ENCODE results near the gene PLB1. TPM values are rescaled to one million over a fixed set of nuclear protein-coding genes. Genes with fewer than 3 reads are reported as not detected.
"Not testable (repeated sequence)": the region's sequence is repeated elsewhere in the genome, so short reads cannot be mapped to it uniquely, and the experiment has no call there.

Gene PLB1
- polyA plus RNA-seq, 2 donors, result 0.94 to 1.3 TPM

DNA sequence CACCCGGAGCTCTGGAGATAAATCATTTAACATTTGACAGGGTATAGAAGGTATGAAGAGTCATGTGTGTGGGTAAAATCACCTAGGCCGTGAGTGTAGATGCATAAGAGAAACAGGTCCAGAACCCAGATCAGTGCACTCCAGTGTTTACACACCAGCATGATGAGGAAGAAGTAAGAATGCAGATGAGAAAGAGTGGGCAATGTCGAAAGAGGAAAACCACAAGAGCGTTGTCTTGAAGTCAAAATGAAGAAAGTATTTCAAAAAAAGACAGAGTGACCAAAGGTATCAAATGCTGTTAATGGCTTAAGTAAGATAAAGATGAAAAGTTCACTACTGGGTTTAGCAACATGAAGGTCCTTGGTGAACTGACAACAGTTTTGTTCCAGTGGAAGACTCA, 32.0 kb upstream of the PLB1 start:
- Histone ChIP-seq H3K27me3 (ENCODE audit: control insufficient read depth in 1 of 2, insufficient read depth in 2 of 2, low read length in 2 of 2) (no peaks in the 10 kb centered on the region), H3K9me3 (ENCODE audit: control insufficient read depth in 2 of 2, insufficient read depth in 1 of 2, low read depth in 1 of 2, low read length in 1 of 2) (no peaks in the 10 kb centered on the region), H3K27ac (ENCODE audit: low read depth in 2 of 2, low read length in 1 of 2) (no peak overlapping the region), H3K4me3 (ENCODE audit: low read depth in 1 of 2, low read length in 2 of 2) (no peak overlapping the region), H3K4me1 (ENCODE audit: control insufficient read depth in 2 of 2, insufficient read depth in 2 of 2, low read length in 1 of 2) (no peaks in the 10 kb centered on the region), H3K36me3 (ENCODE audit: control insufficient read depth in 2 of 2, insufficient read depth in 2 of 2, low read length in 1 of 2) (no peaks in the 10 kb centered on the region)
- 77 to 81% methylated on average over 4 of the region's 4 CpGs for WGBS, 2 donors

DNA sequence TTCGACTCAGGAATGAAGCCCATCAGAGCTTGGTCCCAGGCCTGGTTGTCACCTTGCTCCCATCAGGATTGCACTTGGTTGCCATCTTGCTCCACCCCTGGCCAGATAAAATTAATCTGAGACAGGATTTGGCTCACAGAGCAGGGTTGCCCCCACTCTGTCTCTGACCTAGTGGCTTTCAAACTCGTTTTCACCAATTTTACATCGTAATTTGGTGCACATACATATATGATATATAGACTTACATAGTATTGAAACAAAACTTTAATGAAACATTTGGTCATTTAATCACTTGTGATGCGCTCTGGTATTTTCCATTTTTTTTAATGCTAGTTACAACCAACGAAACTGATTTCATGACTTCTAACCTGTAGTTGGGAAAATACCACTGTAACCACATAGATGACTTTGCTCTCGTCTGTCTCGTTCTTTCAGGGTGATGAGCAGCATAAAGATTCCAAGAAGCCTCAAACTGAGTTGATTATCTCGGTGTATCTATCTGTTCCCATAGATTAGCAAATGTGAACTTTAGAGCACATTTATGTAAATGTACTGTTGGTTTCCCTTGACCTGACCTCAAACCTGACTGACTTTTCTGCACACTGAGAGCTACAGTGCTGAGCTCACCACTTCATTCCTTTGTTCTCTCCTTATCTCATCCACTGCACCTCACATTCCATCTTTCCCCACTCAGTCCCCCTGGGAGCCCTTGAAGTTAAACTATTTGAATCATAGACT, 30.5 kb upstream of the PLB1 start:
- H3K27me3 ChIP-seq (ENCODE audit: control insufficient read depth in 1 of 2, insufficient read depth in 2 of 2, low read length in 2 of 2), result no peaks in the 10 kb centered on the region
- H3K9me3 ChIP-seq (ENCODE audit: control insufficient read depth in 2 of 2, insufficient read depth in 1 of 2, low read depth in 1 of 2, low read length in 1 of 2), result no peaks in the 10 kb centered on the region
- no peaks in the 10 kb centered on the region for H3K4me1 ChIP-seq (ENCODE audit: control insufficient read depth in 2 of 2, insufficient read depth in 2 of 2, low read length in 1 of 2)
- no peak overlapping the region for H3K4me3 ChIP-seq (ENCODE audit: low read depth in 1 of 2, low read length in 2 of 2)
- WGBS, 2 donors, result 69 to 70% methylated on average over 8 of the region's 8 CpGs
- H3K27ac ChIP-seq (ENCODE audit: low read depth in 2 of 2, low read length in 1 of 2), result no peak overlapping the region
- H3K36me3 ChIP-seq (ENCODE audit: control insufficient read depth in 2 of 2, insufficient read depth in 2 of 2, low read length in 1 of 2), result no peaks in the 10 kb centered on the region

GRCh38 chr2:28469304-28469703, 26.6 kb upstream of the PLB1 start:
- Histone ChIP-seq H3K36me3 (ENCODE audit: control insufficient read depth in 2 of 2, insufficient read depth in 2 of 2, low read length in 1 of 2) (no peaks in the 10 kb centered on the region), H3K27me3 (ENCODE audit: control insufficient read depth in 1 of 2, insufficient read depth in 2 of 2, low read length in 2 of 2) (no peaks in the 10 kb centered on the region), H3K9me3 (ENCODE audit: control insufficient read depth in 2 of 2, insufficient read depth in 1 of 2, low read depth in 1 of 2, low read length in 1 of 2) (no peaks in the 10 kb centered on the region), H3K4me1 (ENCODE audit: control insufficient read depth in 2 of 2, insufficient read depth in 2 of 2, low read length in 1 of 2) (peaks cover 0 to 6% of the 10 kb centered on the region in 2 donors), H3K4me3 (ENCODE audit: low read depth in 1 of 2, low read length in 2 of 2) (no peak overlapping the region), H3K27ac (ENCODE audit: low read depth in 2 of 2, low read length in 1 of 2) (no peak overlapping the region)

DNA sequence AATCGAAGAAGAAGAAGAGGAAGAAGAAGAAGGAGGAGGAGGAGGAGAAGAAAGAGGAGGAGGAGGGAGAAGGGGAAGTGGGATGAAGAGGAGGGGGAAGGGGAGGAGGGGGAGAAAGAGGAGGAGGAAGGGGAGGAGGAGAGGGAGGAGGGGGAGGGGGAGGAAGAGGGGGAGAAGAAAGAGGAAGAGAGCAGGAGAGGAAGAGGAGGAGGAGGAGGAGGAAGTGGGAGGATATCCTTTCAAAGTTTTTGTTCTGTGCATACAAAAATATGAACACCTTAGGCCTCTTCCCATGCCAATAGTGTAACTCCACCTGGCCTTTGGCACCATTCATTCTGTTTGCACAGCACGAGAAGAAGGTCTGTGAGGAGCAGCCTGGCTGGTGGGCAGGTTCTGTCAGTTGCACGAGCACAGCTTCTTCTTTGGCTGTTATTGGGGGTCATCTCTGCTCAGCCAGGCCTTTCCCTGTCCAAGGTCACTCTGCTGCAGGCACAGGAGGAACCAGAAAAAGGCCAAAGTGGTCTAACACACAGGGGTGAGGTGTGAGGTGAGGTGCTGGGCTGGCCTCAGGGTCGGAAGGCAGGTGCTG, 25.8 kb upstream of the PLB1 start:
- Histone ChIP-seq H3K36me3 (ENCODE audit: control insufficient read depth in 2 of 2, insufficient read depth in 2 of 2, low read length in 1 of 2) (no peaks in the 10 kb centered on the region), H3K27me3 (ENCODE audit: control insufficient read depth in 1 of 2, insufficient read depth in 2 of 2, low read length in 2 of 2) (no peaks in the 10 kb centered on the region), H3K4me1 (ENCODE audit: control insufficient read depth in 2 of 2, insufficient read depth in 2 of 2, low read length in 1 of 2) (peaks cover 0 to 6% of the 10 kb centered on the region in 2 donors), H3K9me3 (ENCODE audit: control insufficient read depth in 2 of 2, insufficient read depth in 1 of 2, low read depth in 1 of 2, low read length in 1 of 2) (no peaks in the 10 kb centered on the region), H3K4me3 (ENCODE audit: low read depth in 1 of 2, low read length in 2 of 2) (no peak overlapping the region), H3K27ac (ENCODE audit: low read depth in 2 of 2, low read length in 1 of 2) (peak overlapping the region in 1 of 2 donors; percentile 0)
- WGBS, 2 donors, result 46 to 53% methylated on average over 4 of the region's 4 CpGs

DNA sequence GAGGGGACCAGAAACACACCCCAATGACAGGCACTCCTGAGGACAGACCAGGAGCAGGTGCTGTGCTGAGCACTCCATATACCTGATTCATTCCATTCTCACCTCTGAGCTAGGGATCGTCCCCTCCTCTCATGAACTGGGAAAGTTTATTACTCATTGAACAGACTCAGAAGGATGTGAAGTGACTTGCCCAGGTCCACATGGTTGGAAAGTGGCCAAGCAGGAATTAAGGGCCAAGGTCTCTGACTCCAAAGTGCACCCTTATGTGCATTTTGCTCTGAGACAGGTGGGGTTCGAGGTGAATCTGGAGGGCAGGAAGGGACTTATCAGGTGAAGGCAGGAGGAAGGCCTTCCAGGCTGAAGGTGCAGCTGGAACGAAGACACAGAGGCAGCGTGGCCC, 25.1 kb upstream of the PLB1 start:
- WGBS, 2 donors, result 67% methylated on average over 4 of the region's 4 CpGs
- no peak overlapping the region for H3K4me3 ChIP-seq (ENCODE audit: low read depth in 1 of 2, low read length in 2 of 2)
- H3K27ac ChIP-seq (ENCODE audit: low read depth in 2 of 2, low read length in 1 of 2), result peak overlapping the region in 1 of 2 donors; percentile 0
- H3K27me3 ChIP-seq (ENCODE audit: control insufficient read depth in 1 of 2, insufficient read depth in 2 of 2, low read length in 2 of 2), result no peaks in the 10 kb centered on the region
- peaks cover 0 to 6% of the 10 kb centered on the region in 2 donors for H3K4me1 ChIP-seq (ENCODE audit: control insufficient read depth in 2 of 2, insufficient read depth in 2 of 2, low read length in 1 of 2)
- H3K36me3 ChIP-seq (ENCODE audit: control insufficient read depth in 2 of 2, insufficient read depth in 2 of 2, low read length in 1 of 2), result no peaks in the 10 kb centered on the region
- no peaks in the 10 kb centered on the region for H3K9me3 ChIP-seq (ENCODE audit: control insufficient read depth in 2 of 2, insufficient read depth in 1 of 2, low read depth in 1 of 2, low read length in 1 of 2)

- no peak overlapping the region for H3K4me3 ChIP-seq (ENCODE audit: low read depth in 1 of 2, low read length in 2 of 2)
- H3K36me3 ChIP-seq (ENCODE audit: control insufficient read depth in 2 of 2, insufficient read depth in 2 of 2, low read length in 1 of 2), result no peaks in the 10 kb centered on the region
- no peak overlapping the region for H3K27ac ChIP-seq (ENCODE audit: low read depth in 2 of 2, low read length in 1 of 2)
- H3K9me3 ChIP-seq (ENCODE audit: control insufficient read depth in 2 of 2, insufficient read depth in 1 of 2, low read depth in 1 of 2, low read length in 1 of 2), result no peaks in the 10 kb centered on the region
- 78 to 84% methylated on average over 5 of the region's 5 CpGs for WGBS, 2 donors
- H3K4me1 ChIP-seq (ENCODE audit: control insufficient read depth in 2 of 2, insufficient read depth in 2 of 2, low read length in 1 of 2), result peaks cover 0 to 6% of the 10 kb centered on the region in 2 donors
- H3K27me3 ChIP-seq (ENCODE audit: control insufficient read depth in 1 of 2, insufficient read depth in 2 of 2, low read length in 2 of 2), result no peaks in the 10 kb centered on the region
These were observed 24.6 kb upstream of the PLB1 start for GRCh38 chr2:28471214-28471613.

DNA sequence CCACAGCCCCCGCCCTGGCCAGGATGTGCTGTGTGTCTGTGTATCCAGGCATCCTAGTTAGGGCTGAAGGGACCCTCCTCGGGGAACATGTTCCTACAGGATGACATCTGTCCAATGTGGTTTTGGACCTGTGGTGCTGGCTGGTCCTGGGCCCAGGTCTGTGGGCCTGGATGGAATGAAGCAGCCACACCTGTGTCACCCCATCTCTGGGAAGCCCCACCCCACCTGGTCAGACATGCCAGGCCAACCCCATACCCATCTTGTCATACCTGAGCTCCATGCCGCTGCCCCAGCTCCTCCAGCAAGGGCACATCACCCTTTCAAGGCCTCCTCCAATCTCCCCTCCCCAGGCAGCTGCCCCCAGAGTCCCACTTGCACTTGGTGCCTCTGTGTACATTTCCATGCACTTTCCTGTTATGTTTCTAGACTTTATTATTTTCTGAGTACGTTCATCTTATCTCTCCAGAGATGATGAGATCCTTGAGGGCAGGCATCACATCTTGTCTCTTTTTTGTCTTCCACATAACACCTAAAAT, 24.1 kb upstream of the PLB1 start:
- Histone ChIP-seq H3K9me3 (ENCODE audit: control insufficient read depth in 2 of 2, insufficient read depth in 1 of 2, low read depth in 1 of 2, low read length in 1 of 2) (no peaks in the 10 kb centered on the region), H3K4me1 (ENCODE audit: control insufficient read depth in 2 of 2, insufficient read depth in 2 of 2, low read length in 1 of 2) (peaks cover 0 to 6% of the 10 kb centered on the region in 2 donors), H3K27ac (ENCODE audit: low read depth in 2 of 2, low read length in 1 of 2) (no peak overlapping the region), H3K4me3 (ENCODE audit: low read depth in 1 of 2, low read length in 2 of 2) (no peak overlapping the region), H3K36me3 (ENCODE audit: control insufficient read depth in 2 of 2, insufficient read depth in 2 of 2, low read length in 1 of 2) (no peaks in the 10 kb centered on the region), H3K27me3 (ENCODE audit: control insufficient read depth in 1 of 2, insufficient read depth in 2 of 2, low read length in 2 of 2) (no peaks in the 10 kb centered on the region)
- WGBS, 2 donors, result 93% methylated on average over 4 of the region's 4 CpGs

DNA sequence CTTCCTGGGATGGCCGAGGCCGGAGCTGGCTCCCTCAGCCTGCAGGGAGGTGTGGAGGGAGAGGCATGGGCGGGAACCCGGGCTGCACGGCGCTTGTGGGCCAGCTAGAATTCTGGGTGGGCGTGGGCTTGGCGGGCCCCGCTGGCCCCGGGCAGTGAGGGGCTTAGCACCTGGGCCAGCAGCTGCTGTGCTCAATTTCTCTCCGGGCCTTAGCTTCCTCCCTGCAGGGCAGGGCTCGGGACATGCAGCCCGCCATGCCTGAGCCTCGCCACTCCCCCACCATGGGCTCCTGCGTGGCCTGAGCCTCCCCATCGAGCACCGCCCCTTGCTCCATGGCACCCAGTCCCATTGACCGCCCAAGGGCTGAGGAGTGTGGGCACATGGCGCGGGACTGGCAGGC, 23.2 kb upstream of the PLB1 start:
- H3K27ac ChIP-seq (ENCODE audit: low read depth in 2 of 2, low read length in 1 of 2); H3K36me3 ChIP-seq (ENCODE audit: control insufficient read depth in 2 of 2, insufficient read depth in 2 of 2, low read length in 1 of 2); H3K4me1 ChIP-seq (ENCODE audit: control insufficient read depth in 2 of 2, insufficient read depth in 2 of 2, low read length in 1 of 2); H3K4me3 ChIP-seq (ENCODE audit: low read depth in 1 of 2, low read length in 2 of 2); H3K27me3 ChIP-seq (ENCODE audit: control insufficient read depth in 1 of 2, insufficient read depth in 2 of 2, low read length in 2 of 2); H3K9me3 ChIP-seq (ENCODE audit: control insufficient read depth in 2 of 2, insufficient read depth in 1 of 2, low read depth in 1 of 2, low read length in 1 of 2): not testable (repeated sequence)
- WGBS, 2 donors, result 91 to 92% methylated on average over 17 to 20 of the region's 20 CpGs

GRCh38 chr2:28475088-28475595, 20.7 kb upstream of the PLB1 start:
- Histone ChIP-seq H3K9me3 (ENCODE audit: control insufficient read depth in 2 of 2, insufficient read depth in 1 of 2, low read depth in 1 of 2, low read length in 1 of 2) (no peaks in the 10 kb centered on the region), H3K27ac (ENCODE audit: low read depth in 2 of 2, low read length in 1 of 2) (no peak overlapping the region), H3K27me3 (ENCODE audit: control insufficient read depth in 1 of 2, insufficient read depth in 2 of 2, low read length in 2 of 2) (no peaks in the 10 kb centered on the region), H3K36me3 (ENCODE audit: control insufficient read depth in 2 of 2, insufficient read depth in 2 of 2, low read length in 1 of 2) (no peaks in the 10 kb centered on the region), H3K4me3 (ENCODE audit: low read depth in 1 of 2, low read length in 2 of 2) (no peak overlapping the region), H3K4me1 (ENCODE audit: control insufficient read depth in 2 of 2, insufficient read depth in 2 of 2, low read length in 1 of 2) (peaks cover 0 to 6% of the 10 kb centered on the region in 2 donors)
- WGBS, 2 donors, result 93 to 96% methylated on average over 3 of the region's 3 CpGs

Data from esophagus (tissue), 2 donors.